Smooth muscle cell (in vitro differentiated cells): ENCODE data around the gene GFER. TPM values are rescaled to one million over a fixed set of nuclear protein-coding genes. Genes with fewer than 3 reads are reported as not detected.

Experiments
- DNase-seq: peaks from one replicate; lab custom pipeline; 2025; ENCODE audit not compliant: unreplicated experiment; lab: John Stamatoyannopoulos, UW
- H2AFZ ChIP-seq: fragments of 200-600 bp; sonication (generic); 2 replicates; pipeline ENCODE4 v1.6.0; 2016; ENCODE audit warnings: antibody characterized with exemption, low read depth, mild to moderate bottlenecking
- H3F3A ChIP-seq: fragments of 200-600 bp; sonication (generic); 2 replicates; pipeline ENCODE4 v1.6.0; 2017; ENCODE audit warnings: antibody characterized with exemption, low read depth
- H3K27ac ChIP-seq: fragments of 200-600 bp; sonication (generic); 2 replicates; pipeline ENCODE4 v1.5.1; 2016; ENCODE audit warnings: low read depth, mild to moderate bottlenecking
- H3K27me3 ChIP-seq: fragments of 200-600 bp; sonication (generic); 2 replicates; pipeline ENCODE4 v1.6.1; 2016; ENCODE audit warnings: low read depth, mild to moderate bottlenecking
- H3K36me3 ChIP-seq: fragments of 200-600 bp; sonication (generic); 2 replicates; pipeline ENCODE4 v1.5.1; 2016; ENCODE audit warnings: low read depth
- H3K4me1 ChIP-seq: fragments of 200-600 bp; sonication (generic); 2 replicates; pipeline ENCODE4 v1.5.1; 2016; ENCODE audit warnings: low read depth
- H3K4me2 ChIP-seq: fragments of 200-600 bp; sonication (generic); 2 replicates; pipeline ENCODE4 v1.6.0; 2016; ENCODE audit warnings: mild to moderate bottlenecking
- H3K4me3 ChIP-seq: fragments of 200-600 bp; sonication (generic); 2 replicates; pipeline ENCODE4 v1.5.1; 2016; ENCODE audit warnings: mild to moderate bottlenecking
- H3K79me2 ChIP-seq: fragments of 200-600 bp; sonication (generic); 2 replicates; pipeline ENCODE4 v1.6.0; 2016; ENCODE audit warnings: low read depth, mild to moderate bottlenecking
- H3K9ac ChIP-seq: fragments of 200-600 bp; sonication (generic); 2 replicates; pipeline ENCODE4 v1.6.0; 2016; ENCODE audit warnings: low read depth
- H3K9me3 ChIP-seq: fragments of 200-600 bp; sonication (generic); replicated peaks from 2 replicates; pipeline ENCODE4 v1.5.1; 2016; ENCODE audit warnings: low read depth
- H4K20me1 ChIP-seq: fragments of 200-600 bp; sonication (generic); 2 replicates; pipeline ENCODE4 v1.6.0; 2016; ENCODE audit warnings: low read depth
- WGBS: methylation state at CpG from one replicate; pipeline ENCODE4 v1.1.7; 2016; ENCODE audit warnings: low lambda C conversion rate; 5-methylcytosine and 5-hydroxymethylcytosine counted together
- polyA plus RNA-seq: library from polyadenylated mRNA; unstranded; fragments of >200 nt; fragmentation: Nextera tagmentation; extraction: Ambion mirVana; gene quantifications from 2 replicates; pipeline ENCODE4 v1.2.1, GENCODE V29; 2016
- total RNA-seq: library from RNA; depleted of rRNA; stranded (reverse); fragments of >200 nt; gene quantifications from 2 replicates; pipeline ENCODE4 v1.2.3, GENCODE V29; 2014
- TF ChIP-seq, protein P1 (sequence below): fragments of 200-600 bp; sonication (generic); IDR thresholded peaks from 2 replicates; pipeline ENCODE4 v1.5.1; 2017; ENCODE audit warnings: borderline replicate concordance, mild to moderate bottlenecking, antibody characterized with exemption; ENCODE audit not compliant: insufficient read depth, poor library complexity, severe bottlenecking

GFER gene
- total and polyA plus RNA-seq, 2 experiments from 2014 or later = 15.1 to 41.2 TPM

GRCh38 chr16:1984347-1985225 is 593 bp downstream of the GFER start:
- Histone ChIP-seq H4K20me1 (no peaks in the 10 kb centered on the region), H3K9me3 (no peaks in the 10 kb centered on the region), H3K4me2 (peak overlapping the region; percentile 99), H3K4me1 (peaks cover 19% of the 10 kb centered on the region), H3K9ac (peak overlapping the region; percentile 84), H3K79me2 (no peaks in the 10 kb centered on the region), H3K27ac (peak overlapping the region; percentile 13), H2AFZ (peak overlapping the region; percentile 81), H3K36me3 (no peaks in the 10 kb centered on the region), H3F3A (peaks cover 7% of the 10 kb centered on the region), H3K27me3 (peaks cover 53% of the 10 kb centered on the region), H3K4me3 (peak overlapping the region; percentile 89)
- DNase-seq = peak; percentile 36
- TF ChIP-seq, protein P1, sequence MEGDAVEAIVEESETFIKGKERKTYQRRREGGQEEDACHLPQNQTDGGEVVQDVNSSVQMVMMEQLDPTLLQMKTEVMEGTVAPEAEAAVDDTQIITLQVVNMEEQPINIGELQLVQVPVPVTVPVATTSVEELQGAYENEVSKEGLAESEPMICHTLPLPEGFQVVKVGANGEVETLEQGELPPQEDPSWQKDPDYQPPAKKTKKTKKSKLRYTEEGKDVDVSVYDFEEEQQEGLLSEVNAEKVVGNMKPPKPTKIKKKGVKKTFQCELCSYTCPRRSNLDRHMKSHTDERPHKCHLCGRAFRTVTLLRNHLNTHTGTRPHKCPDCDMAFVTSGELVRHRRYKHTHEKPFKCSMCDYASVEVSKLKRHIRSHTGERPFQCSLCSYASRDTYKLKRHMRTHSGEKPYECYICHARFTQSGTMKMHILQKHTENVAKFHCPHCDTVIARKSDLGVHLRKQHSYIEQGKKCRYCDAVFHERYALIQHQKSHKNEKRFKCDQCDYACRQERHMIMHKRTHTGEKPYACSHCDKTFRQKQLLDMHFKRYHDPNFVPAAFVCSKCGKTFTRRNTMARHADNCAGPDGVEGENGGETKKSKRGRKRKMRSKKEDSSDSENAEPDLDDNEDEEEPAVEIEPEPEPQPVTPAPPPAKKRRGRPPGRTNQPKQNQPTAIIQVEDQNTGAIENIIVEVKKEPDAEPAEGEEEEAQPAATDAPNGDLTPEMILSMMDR = no peak
- 9% methylated on average over 55 of the region's 58 CpGs for WGBS

DNA sequence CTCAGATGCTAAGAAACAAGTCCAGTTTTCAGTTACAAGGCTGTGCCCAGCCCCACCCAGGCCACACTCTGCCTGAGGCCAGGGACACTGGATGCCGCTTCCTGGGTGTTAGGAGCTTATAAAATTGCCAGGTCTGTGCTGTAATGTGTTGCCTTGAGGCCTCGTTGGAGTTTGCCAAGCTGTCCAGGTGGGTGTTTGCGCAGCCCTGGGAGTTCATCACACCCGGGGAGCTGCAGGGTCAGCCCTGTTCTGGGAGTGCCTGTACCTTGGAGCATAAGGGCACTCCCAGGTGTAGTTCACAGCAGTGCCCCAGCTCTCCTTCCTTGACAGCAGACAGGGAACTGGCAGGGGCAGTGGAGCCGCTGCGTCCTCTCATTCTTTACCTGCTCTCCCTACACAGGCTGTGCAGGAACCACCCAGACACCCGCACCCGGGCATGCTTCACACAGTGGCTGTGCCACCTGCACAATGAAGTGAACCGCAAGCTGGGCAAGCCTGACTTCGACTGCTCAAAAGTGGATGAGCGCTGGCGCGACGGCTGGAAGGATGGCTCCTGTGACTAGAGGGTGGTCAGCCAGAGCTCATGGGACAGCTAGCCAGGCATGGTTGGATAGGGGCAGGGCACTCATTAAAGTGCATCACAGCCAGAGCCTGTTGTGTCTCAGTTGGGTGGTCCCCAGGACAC is 1.6 kb downstream of the GFER start:
- Histone ChIP-seq H3K79me2 (no peaks in the 10 kb centered on the region), H4K20me1 (no peaks in the 10 kb centered on the region), H3K4me3 (peak overlapping the region; percentile 89), H3K27me3 (peaks cover 52% of the 10 kb centered on the region), H3F3A (peaks cover 7% of the 10 kb centered on the region), H3K4me2 (peak overlapping the region; percentile 99), H3K9me3 (no peaks in the 10 kb centered on the region), H3K36me3 (no peaks in the 10 kb centered on the region), H3K9ac (no peak overlapping the region), H3K27ac (no peak overlapping the region), H3K4me1 (peaks cover 11% of the 10 kb centered on the region), H2AFZ (no peak overlapping the region)
- DNase-seq = no peak
- TF ChIP-seq, protein P1 = no peak
- WGBS = 98% methylated on average over 14 of the region's 14 CpGs

GRCh38 chr16:1987198-1987597 is 3.2 kb downstream of the GFER start:
- WGBS = 98% methylated on average over 10 of the region's 10 CpGs
- peaks cover 15% of the 10 kb centered on the region for H3F3A ChIP-seq
- H3K79me2 ChIP-seq = no peaks in the 10 kb centered on the region
- peaks cover 18% of the 10 kb centered on the region for H3K4me1 ChIP-seq
- H3K27ac ChIP-seq = no peak overlapping the region
- no peak for DNase-seq
- no peaks in the 10 kb centered on the region for H4K20me1 ChIP-seq
- H3K27me3 ChIP-seq = peaks cover 47% of the 10 kb centered on the region
- no peak overlapping the region for H3K4me3 ChIP-seq
- no peak overlapping the region for H3K9ac ChIP-seq
- TF ChIP-seq, protein P1 = no peak
- H3K9me3 ChIP-seq = no peaks in the 10 kb centered on the region
- no peaks in the 10 kb centered on the region for H3K36me3 ChIP-seq
- H2AFZ ChIP-seq = no peak overlapping the region
- H3K4me2 ChIP-seq = no peak overlapping the region
